HepG2 (cell line): Measurements from ENCODE around the gene SNX4. TPM values are rescaled to one million over a fixed set of nuclear protein-coding genes. Genes with fewer than 3 reads are reported as not detected.

ENCODE experiments used
- AGO1 ChIP-seq: fragments of 200-400 bp; formaldehyde crosslinking; IDR thresholded peaks from 2 replicates; pipeline ENCODE4 v1.6.1; 2017; ENCODE audit warnings: mild to moderate bottlenecking, low read depth, low read length, moderate library complexity; ENCODE audit not compliant: poor library complexity, severe bottlenecking
- DR1 ChIP-seq: sonication (generic); formaldehyde crosslinking; IDR thresholded peaks from 2 replicates; pipeline ENCODE4 v1.8.0; 2021; ENCODE audit warnings: mild to moderate bottlenecking, missing genetic modification reagents, inconsistent platforms
- GZF1 ChIP-seq: sonication (generic); formaldehyde crosslinking; IDR thresholded peaks from 2 replicates; pipeline ENCODE4 v1.5.1; 2020; ENCODE audit warnings: mild to moderate bottlenecking, missing genetic modification reagents
- JUND ChIP-seq: sonication (generic); formaldehyde crosslinking; IDR thresholded peaks from 2 replicates; pipeline ENCODE4 v1.8.0; 2022; ENCODE audit warnings: mild to moderate bottlenecking, missing genetic modification reagents
- NR2F6 ChIP-seq, 2 experiments: IDR thresholded peaks; 2 replicates each; pipeline ENCODE4 v1.6.1; 2016; ENCODE audit warnings: antibody characterized with exemption in 1 of 2, mild to moderate bottlenecking in 1 of 2
- PRDM15 ChIP-seq: sonication (generic); formaldehyde crosslinking; IDR thresholded peaks from 2 replicates; pipeline ENCODE4 v1.4.0; 2020; ENCODE audit warnings: missing genetic modification reagents
- RARG ChIP-seq: sonication (generic); formaldehyde crosslinking; IDR thresholded peaks from 2 replicates; pipeline ENCODE4 v1.4.0; 2020; ENCODE audit warnings: low read depth, mild to moderate bottlenecking, missing genetic modification reagents
- REXO4 ChIP-seq: sonication (generic); formaldehyde crosslinking; IDR thresholded peaks from 2 replicates; pipeline ENCODE4 v1.8.0; 2022; ENCODE audit warnings: missing genetic modification reagents, mild to moderate bottlenecking, borderline replicate concordance
- RFX3 ChIP-seq: IDR thresholded peaks from 2 replicates; pipeline ENCODE4 v1.6.1; 2016; ENCODE audit warnings: missing biosample characterization, missing genetic modification reagents
- SIX4 ChIP-seq: sonication (generic); formaldehyde crosslinking; IDR thresholded peaks from 2 replicates; pipeline ENCODE4 v1.4.0; 2020; ENCODE audit warnings: missing genetic modification reagents
- SMAD3 ChIP-seq: sonication (generic); formaldehyde crosslinking; IDR thresholded peaks from 2 replicates; pipeline ENCODE4 v1.4.0; 2020; ENCODE audit warnings: missing genetic modification reagents
- U2AF2 ChIP-seq: fragments of 200-400 bp; formaldehyde crosslinking; IDR thresholded peaks from 2 replicates; pipeline ENCODE4 v1.6.1; 2017; ENCODE audit warnings: low read depth, mild to moderate bottlenecking, low read length
- ZBTB42 ChIP-seq: sonication (generic); formaldehyde crosslinking; IDR thresholded peaks from 2 replicates; pipeline ENCODE4 v1.5.0; 2020; ENCODE audit warnings: mild to moderate bottlenecking, missing genetic modification reagents
- ZFY ChIP-seq: sonication (generic); formaldehyde crosslinking; IDR thresholded peaks from 2 replicates; pipeline ENCODE4 v1.4.0; 2020; ENCODE audit warnings: missing genetic modification reagents
- ZNF292 ChIP-seq: sonication (generic); formaldehyde crosslinking; IDR thresholded peaks from 2 replicates; pipeline ENCODE4 v1.8.1; 2022; ENCODE audit warnings: mild to moderate bottlenecking, low read depth, missing genetic modification reagents, borderline replicate concordance
- ZNF329 ChIP-seq: sonication (generic); formaldehyde crosslinking; IDR thresholded peaks from 2 replicates; pipeline ENCODE4 v1.9.0; 2021; ENCODE audit warnings: low read depth, mild to moderate bottlenecking, missing genetic modification reagents
- ZNF549 ChIP-seq: sonication (generic); formaldehyde crosslinking; IDR thresholded peaks from 2 replicates; pipeline ENCODE4 v1.5.0; 2020; ENCODE audit warnings: missing genetic modification reagents
- ZNF567 ChIP-seq: sonication (generic); formaldehyde crosslinking; IDR thresholded peaks from 2 replicates; pipeline ENCODE4 v1.8.1; 2023; ENCODE audit warnings: mild to moderate bottlenecking, missing genetic modification reagents, borderline replicate concordance
- ZNF607 ChIP-seq: sonication (generic); formaldehyde crosslinking; IDR thresholded peaks from 2 replicates; pipeline ENCODE4 v1.5.1; 2020; ENCODE audit warnings: missing genetic modification reagents, mild to moderate bottlenecking, borderline replicate concordance
- polyA plus RNA-seq, 8 experiments: library from polyadenylated mRNA; depleted of rRNA in 3 of 8; stranded (reverse) in 7 of 8; unstranded in 1 of 8; fragments of >200 nt; fragmentation: Illumina TruSeq in 4 of 8; extraction: Trizol in 4 of 8; gene quantifications; 2 replicates each; pipeline versions ENCODE4 v1.2.1 to v1.2.3, GENCODE V29; 2011 to 2016; ENCODE audit warnings: low read depth in 4 of 8, missing spikeins in 1 of 8, mixed read lengths in 1 of 8; ENCODE audit not compliant: insufficient read depth in 1 of 8
- total RNA-seq, 5 experiments: library from RNA; depleted of rRNA; stranded (reverse); fragments of >200 nt; fragmentation: Illumina TruSeq; extraction: Trizol; gene quantifications; 2 replicates each; pipeline ENCODE4 v1.2.3, GENCODE V29; 2016; ENCODE audit warnings: low read depth in 1 of 5

Gene SNX4
- total and polyA plus RNA-seq, 2 of the 13 experiments (the other 11 are each of a cell fraction or from before 2014, with no cell fraction given) = 18.1 to 73.6 TPM

GRCh38 chr3:125440559-125440955 is 79.4 kb downstream of the SNX4 start (continued):
- TF ChIP-seq ZFY (CRISPR knock-in tag) (peak; percentile 47; the same call in 1 of the 2 replicates), PRDM15 (CRISPR knock-in tag) (no peak), RARG (CRISPR knock-in tag) (no peak), REXO4 (CRISPR knock-in tag) (no peak), RFX3 (CRISPR knock-in tag) (no peak), AGO1 (no peak), JUND (CRISPR knock-in tag) (no peak), ZBTB42 (CRISPR knock-in tag) (no peak), ZNF607 (CRISPR knock-in tag) (no peak; the same call in 1 of the 2 replicates), SIX4 (CRISPR knock-in tag) (no peak), DR1 (CRISPR knock-in tag) (no peak), ZNF549 (CRISPR knock-in tag) (no peak), ZNF567 (CRISPR knock-in tag) (no peak), NR2F6 (IDR thresholded peaks at IDR 0.05) (no peak), NR2F6 (CRISPR knock-in tag; IDR thresholded peaks at IDR 0.05) (no peak), SMAD3 (CRISPR knock-in tag) (no peak), GZF1 (no peak), U2AF2 (no peak), ZNF292 (0 out of 2 replicates have a peak, but pooled peaks have one; percentile 38), ZNF329 (CRISPR knock-in tag) (no peak)
